Right renal pelvis (tissue), 4 donors: Measurements from ENCODE around the gene CACNA1C. TPM values are rescaled to one million over a fixed set of nuclear protein-coding genes. Genes with fewer than 3 reads are reported as not detected.
A peak's percentile ranks its signal among the peaks of the same experiment; 100 is the strongest.

Source experiments
- DNase-seq, 4 donors: peaks; one replicate each; pipeline ENCODE4 v3.0.0-alpha.2; 2013; ENCODE audit warnings: low read depth in 4 of 4, low spot score in 3 of 4, missing footprints in 1 of 4
- polyA plus RNA-seq, 4 donors: library from polyadenylated mRNA; unstranded; fragments of 120-200 nt; gene quantifications; one replicate each; pipeline ENCODE4 v1.2.1, GENCODE V29; 2013; ENCODE audit not compliant: insufficient read length in 4 of 4

CACNA1C gene
- polyA plus RNA-seq, 4 donors = 7.6 to 8.6 (median 7.9) TPM

- no peak for DNase-seq
Measured at GRCh38 chr12:2514038-2514340, 461.2 kb downstream of the CACNA1C start.

- DNase-seq = no peak
Measured at GRCh38 chr12:2520722-2521246, 468.0 kb downstream of the CACNA1C start.

- no peak for DNase-seq
Measured at GRCh38 chr12:2523317-2523716, 470.5 kb downstream of the CACNA1C start.

GRCh38 chr12:2523844-2524243 is 471.1 kb downstream of the CACNA1C start:
- no peak for DNase-seq

GRCh38 chr12:2526371-2526770 is 473.6 kb downstream of the CACNA1C start:
- DNase-seq = no peak

GRCh38 chr12:2528001-2528400 is 475.2 kb downstream of the CACNA1C start:
- no peak for DNase-seq

- no peak for DNase-seq
Measured at GRCh38 chr12:2529807-2530206, 477.0 kb downstream of the CACNA1C start.

- DNase-seq = no peak
Measured at GRCh38 chr12:2531371-2531770, 478.6 kb downstream of the CACNA1C start.

- DNase-seq = no peak
Measured at GRCh38 chr12:2533036-2533435, 480.2 kb downstream of the CACNA1C start.

GRCh38 chr12:2535583-2536204 is 482.9 kb downstream of the CACNA1C start:
- no peak for DNase-seq

GRCh38 chr12:2536724-2537123 is 483.9 kb downstream of the CACNA1C start:
- no peak for DNase-seq

GRCh38 chr12:2537868-2538541 is 485.2 kb downstream of the CACNA1C start:
- DNase-seq = peak in 1 of 4 donors; percentile 63

- DNase-seq = no peak
Measured at GRCh38 chr12:2539938-2540337, 487.2 kb downstream of the CACNA1C start.

GRCh38 chr12:2540535-2540941 is 487.8 kb downstream of the CACNA1C start:
- no peak for DNase-seq

GRCh38 chr12:2541631-2542204 is 488.9 kb downstream of the CACNA1C start:
- no peak for DNase-seq

GRCh38 chr12:2543801-2544200 is 491.0 kb downstream of the CACNA1C start:
- DNase-seq = no peak

- DNase-seq = no peak
Measured at GRCh38 chr12:2544230-2544629, 491.4 kb downstream of the CACNA1C start.

- DNase-seq = no peak
Measured at GRCh38 chr12:2547273-2548044, 494.7 kb downstream of the CACNA1C start.

GRCh38 chr12:2548081-2548480 is 495.3 kb downstream of the CACNA1C start:
- no peak for DNase-seq

- DNase-seq = no peak
Measured at GRCh38 chr12:2550561-2551411, 498.0 kb downstream of the CACNA1C start.
